Measurements from ENCODE around the gene TRPM5. TPM values are rescaled to one million over a fixed set of nuclear protein-coding genes. Genes with fewer than 3 reads are reported as not detected.

The TRPM5 gene
- total and polyA plus RNA-seq, 2 experiments from 2014 or later = not detected

DNA sequence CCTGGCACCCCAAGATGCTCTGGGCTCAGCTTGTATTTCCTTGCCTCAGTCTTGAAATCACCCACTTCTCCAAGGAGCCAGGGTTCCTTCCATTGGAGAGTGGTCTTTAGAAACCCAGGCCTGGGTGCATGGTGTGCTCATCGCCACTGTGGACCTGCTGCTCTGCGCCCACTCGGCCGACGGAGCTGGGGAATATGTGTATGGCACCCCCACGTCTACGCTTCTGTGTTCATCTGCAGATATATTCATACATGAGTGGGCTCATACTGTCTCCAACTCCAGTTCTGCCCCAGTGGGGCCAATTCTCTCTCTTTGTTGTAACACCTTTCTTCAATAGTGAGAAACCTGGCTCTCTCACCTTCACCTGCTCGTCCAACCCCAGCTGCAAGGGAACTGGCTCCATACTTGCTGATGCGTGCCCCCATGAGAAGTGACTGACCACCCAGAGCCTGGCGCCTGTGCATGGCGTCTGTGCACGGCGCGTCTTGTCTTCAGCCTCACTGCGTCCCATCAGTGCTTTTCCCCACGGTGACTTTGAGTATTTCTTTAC is 40.3 kb upstream of the TRPM5 start:
- Histone ChIP-seq H3K4me1 (ENCODE audit: insufficient read depth) (no peaks in the 10 kb centered on the region), H3K79me2 (replicated peaks; ENCODE audit: insufficient read depth) (no peaks in the 10 kb centered on the region), H2AFZ (no peak overlapping the region), H3K36me3 (ENCODE audit: insufficient read depth) (peaks cover 4% of the 10 kb centered on the region; the same call in 1 of the 2 replicates), H3K27me3 (ENCODE audit: insufficient read depth) (peaks cover 92% of the 10 kb centered on the region), H3K27ac (ENCODE audit: low read depth) (no peak overlapping the region), H3K4me2 (no peak overlapping the region), H4K20me1 (replicated peaks; ENCODE audit: insufficient read depth) (no peaks in the 10 kb centered on the region), H3F3A (replicated peaks; ENCODE audit: low read depth) (no peaks in the 10 kb centered on the region), H3K9me2 (ENCODE audit: insufficient read depth) (0 out of 2 replicates have a peak, but pooled peaks cover 3% of the 10 kb centered on the region), H3K4me3 (no peak overlapping the region)
- peaks cover 35% of the 10 kb centered on the region for H3K9me3 Mint-ChIP-seq
- ATAC-seq (no peak), DNase-seq (ENCODE audit: low spot score) (no peak)
- H3K27me3 Mint-ChIP-seq (ENCODE audit: insufficient read depth, low read depth, poor library complexity) = peaks cover 72% of the 10 kb centered on the region
- H3K36me3 Mint-ChIP-seq (ENCODE audit: low read depth) = peaks cover 12% of the 10 kb centered on the region
- TF ChIP-seq JUNB (IDR thresholded peaks at IDR 0.05; ENCODE audit: unreplicated experiment) (no peak), CREB1 (CRISPR knock-in tag; IDR thresholded peaks at IDR 0.05; ENCODE audit: low read depth) (no peak), NANOG (IDR thresholded peaks at IDR 0.05; ENCODE audit: borderline replicate concordance) (no peak), STAT1 (IDR thresholded peaks at IDR 0.05; ENCODE audit: unreplicated experiment) (no peak), EZH2phosphoT487 (IDR thresholded peaks at IDR 0.05; ENCODE audit: unreplicated experiment) (no peak), ZNF114 (CRISPR knock-in tag; IDR thresholded peaks at IDR 0.05) (no peak)
- TF ChIP-seq, protein P1, sequence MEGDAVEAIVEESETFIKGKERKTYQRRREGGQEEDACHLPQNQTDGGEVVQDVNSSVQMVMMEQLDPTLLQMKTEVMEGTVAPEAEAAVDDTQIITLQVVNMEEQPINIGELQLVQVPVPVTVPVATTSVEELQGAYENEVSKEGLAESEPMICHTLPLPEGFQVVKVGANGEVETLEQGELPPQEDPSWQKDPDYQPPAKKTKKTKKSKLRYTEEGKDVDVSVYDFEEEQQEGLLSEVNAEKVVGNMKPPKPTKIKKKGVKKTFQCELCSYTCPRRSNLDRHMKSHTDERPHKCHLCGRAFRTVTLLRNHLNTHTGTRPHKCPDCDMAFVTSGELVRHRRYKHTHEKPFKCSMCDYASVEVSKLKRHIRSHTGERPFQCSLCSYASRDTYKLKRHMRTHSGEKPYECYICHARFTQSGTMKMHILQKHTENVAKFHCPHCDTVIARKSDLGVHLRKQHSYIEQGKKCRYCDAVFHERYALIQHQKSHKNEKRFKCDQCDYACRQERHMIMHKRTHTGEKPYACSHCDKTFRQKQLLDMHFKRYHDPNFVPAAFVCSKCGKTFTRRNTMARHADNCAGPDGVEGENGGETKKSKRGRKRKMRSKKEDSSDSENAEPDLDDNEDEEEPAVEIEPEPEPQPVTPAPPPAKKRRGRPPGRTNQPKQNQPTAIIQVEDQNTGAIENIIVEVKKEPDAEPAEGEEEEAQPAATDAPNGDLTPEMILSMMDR (conservative IDR thresholded peaks at IDR 0.05; ENCODE audit: low read depth in 2 of 2) = no peak
- TF ChIP-seq, protein P2, sequence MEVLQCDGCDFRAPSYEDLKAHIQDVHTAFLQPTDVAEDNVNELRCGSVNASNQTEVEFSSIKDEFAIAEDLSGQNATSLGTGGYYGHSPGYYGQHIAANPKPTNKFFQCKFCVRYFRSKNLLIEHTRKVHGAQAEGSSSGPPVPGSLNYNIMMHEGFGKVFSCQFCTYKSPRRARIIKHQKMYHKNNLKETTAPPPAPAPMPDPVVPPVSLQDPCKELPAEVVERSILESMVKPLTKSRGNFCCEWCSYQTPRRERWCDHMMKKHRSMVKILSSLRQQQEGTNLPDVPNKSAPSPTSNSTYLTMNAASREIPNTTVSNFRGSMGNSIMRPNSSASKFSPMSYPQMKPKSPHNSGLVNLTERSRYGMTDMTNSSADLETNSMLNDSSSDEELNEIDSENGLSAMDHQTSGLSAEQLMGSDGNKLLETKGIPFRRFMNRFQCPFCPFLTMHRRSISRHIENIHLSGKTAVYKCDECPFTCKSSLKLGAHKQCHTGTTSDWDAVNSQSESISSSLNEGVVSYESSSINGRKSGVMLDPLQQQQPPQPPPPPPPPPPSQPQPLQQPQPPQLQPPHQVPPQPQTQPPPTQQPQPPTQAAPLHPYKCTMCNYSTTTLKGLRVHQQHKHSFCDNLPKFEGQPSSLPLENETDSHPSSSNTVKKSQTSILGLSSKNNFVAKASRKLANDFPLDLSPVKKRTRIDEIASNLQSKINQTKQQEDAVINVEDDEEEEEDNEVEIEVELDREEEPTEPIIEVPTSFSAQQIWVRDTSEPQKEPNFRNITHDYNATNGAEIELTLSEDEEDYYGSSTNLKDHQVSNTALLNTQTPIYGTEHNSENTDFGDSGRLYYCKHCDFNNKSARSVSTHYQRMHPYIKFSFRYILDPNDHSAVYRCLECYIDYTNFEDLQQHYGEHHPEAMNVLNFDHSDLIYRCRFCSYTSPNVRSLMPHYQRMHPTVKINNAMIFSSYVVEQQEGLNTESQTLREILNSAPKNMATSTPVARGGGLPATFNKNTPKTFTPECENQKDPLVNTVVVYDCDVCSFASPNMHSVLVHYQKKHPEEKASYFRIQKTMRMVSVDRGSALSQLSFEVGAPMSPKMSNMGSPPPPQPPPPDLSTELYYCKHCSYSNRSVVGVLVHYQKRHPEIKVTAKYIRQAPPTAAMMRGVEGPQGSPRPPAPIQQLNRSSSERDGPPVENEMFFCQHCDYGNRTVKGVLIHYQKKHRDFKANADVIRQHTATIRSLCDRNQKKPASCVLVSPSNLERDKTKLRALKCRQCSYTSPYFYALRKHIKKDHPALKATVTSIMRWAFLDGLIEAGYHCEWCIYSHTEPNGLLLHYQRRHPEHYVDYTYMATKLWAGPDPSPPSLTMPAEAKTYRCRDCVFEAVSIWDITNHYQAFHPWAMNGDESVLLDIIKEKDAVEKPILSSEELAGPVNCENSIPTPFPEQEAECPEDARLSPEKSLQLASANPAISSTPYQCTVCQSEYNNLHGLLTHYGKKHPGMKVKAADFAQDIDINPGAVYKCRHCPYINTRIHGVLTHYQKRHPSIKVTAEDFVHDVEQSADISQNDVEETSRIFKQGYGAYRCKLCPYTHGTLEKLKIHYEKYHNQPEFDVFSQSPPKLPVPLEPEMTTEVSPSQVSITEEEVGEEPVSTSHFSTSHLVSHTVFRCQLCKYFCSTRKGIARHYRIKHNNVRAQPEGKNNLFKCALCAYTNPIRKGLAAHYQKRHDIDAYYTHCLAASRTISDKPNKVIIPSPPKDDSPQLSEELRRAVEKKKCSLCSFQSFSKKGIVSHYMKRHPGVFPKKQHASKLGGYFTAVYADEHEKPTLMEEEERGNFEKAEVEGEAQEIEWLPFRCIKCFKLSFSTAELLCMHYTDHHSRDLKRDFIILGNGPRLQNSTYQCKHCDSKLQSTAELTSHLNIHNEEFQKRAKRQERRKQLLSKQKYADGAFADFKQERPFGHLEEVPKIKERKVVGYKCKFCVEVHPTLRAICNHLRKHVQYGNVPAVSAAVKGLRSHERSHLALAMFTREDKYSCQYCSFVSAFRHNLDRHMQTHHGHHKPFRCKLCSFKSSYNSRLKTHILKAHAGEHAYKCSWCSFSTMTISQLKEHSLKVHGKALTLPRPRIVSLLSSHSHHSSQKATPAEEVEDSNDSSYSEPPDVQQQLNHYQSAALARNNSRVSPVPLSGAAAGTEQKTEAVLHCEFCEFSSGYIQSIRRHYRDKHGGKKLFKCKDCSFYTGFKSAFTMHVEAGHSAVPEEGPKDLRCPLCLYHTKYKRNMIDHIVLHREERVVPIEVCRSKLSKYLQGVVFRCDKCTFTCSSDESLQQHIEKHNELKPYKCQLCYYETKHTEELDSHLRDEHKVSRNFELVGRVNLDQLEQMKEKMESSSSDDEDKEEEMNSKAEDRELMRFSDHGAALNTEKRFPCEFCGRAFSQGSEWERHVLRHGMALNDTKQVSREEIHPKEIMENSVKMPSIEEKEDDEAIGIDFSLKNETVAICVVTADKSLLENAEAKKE (CRISPR knock-in tag; IDR thresholded peaks at IDR 0.05) = no peak
- H3K27ac Mint-ChIP-seq = no peak overlapping the region
- no peak overlapping the region for H3K4me3 Mint-ChIP-seq
- no peaks in the 10 kb centered on the region for H3K4me1 Mint-ChIP-seq

Measured in GM23338 (cell line).